Daoy (cell line): ENCODE data around the gene SUCO. TPM values are rescaled to one million over a fixed set of nuclear protein-coding genes. Genes with fewer than 3 reads are reported as not detected.
A peak's percentile ranks its signal among the peaks of the same experiment; 100 is the strongest.

Source experiments
- DNase-seq: peaks from one replicate; pipeline ENCODE4 v3.0.0-alpha.2; 2015; ENCODE audit warnings: low read depth
- total RNA-seq: library from RNA; depleted of rRNA; stranded (reverse); fragments of >200 nt; shearing (Covaris generic); gene quantifications from 2 replicates; pipeline ENCODE4 v1.2.3, GENCODE V29; 2014

SUCO gene
- total RNA-seq, 1 experiment from 2014 or later = 27.2 TPM

GRCh38 chr1:172517081-172517480, 15.9 kb upstream of the SUCO start:
- DNase-seq = no peak

GRCh38 chr1:172517545-172517944, 15.4 kb upstream of the SUCO start:
- DNase-seq = no peak

GRCh38 chr1:172529304-172529703, 3.6 kb upstream of the SUCO start:
- DNase-seq = no peak

- DNase-seq = no peak
These were observed 3.0 kb upstream of the SUCO start for GRCh38 chr1:172530000-172530399.

- DNase-seq = no peak
These were observed 1.4 kb upstream of the SUCO start for GRCh38 chr1:172531412-172532182.

DNA sequence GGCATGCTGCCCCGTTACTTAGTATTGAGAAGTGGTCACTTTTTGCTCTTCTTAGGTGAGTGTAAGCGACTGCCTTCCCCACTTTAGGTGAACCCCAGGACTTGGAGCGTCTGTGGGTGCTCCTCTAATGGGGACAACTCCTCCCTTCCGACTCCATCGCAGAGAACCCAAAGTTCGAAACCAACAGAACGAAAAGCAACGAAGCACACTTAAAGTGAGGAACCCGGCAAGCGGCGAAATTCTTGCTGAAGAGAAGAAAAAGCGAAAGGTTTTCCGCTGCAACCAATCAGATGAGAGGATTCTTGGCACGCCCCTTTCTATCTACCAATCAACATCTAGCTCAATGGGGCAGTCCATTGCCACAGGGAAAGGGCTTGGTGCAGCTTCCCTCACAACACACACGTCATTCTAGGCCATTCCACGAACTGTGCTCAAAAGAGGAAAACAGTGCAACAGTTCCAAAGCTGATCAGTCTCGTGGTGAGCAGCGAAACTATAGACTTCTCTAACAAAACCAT, 709 bp upstream of the SUCO start:
- peak; percentile 95 for DNase-seq

DNA sequence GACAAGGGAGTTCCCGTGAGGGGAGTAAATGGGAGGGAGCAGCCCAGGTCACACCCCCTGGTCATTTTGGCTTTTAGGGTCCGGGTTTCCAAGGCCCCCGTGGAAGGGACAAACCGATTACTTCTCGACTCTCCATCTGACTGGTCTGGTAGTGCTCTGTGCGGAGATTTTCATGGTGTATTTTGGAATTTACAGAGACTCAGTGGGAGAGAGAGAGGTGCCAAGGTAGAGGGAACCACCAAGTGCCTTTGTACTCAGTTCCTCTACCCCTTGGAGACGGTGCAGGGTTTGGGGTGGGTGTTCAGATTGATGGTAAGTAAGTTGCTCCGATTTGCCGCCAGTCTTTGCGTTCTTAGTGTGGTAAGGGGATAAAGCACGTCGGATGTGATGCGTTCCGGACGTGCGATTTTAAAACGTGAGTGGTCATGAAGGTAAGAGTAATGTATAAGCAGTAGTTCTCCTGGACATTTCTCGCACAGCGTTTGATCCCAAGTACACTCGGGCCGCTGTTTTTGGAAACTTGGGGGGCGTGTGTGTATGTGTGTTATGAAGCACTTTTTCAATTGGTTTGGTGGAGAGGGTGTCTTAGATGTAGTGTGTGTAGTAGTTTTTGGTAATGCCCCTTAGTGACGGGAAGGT, 682 bp downstream of the SUCO start:
- peak; percentile 30 for DNase-seq

DNA sequence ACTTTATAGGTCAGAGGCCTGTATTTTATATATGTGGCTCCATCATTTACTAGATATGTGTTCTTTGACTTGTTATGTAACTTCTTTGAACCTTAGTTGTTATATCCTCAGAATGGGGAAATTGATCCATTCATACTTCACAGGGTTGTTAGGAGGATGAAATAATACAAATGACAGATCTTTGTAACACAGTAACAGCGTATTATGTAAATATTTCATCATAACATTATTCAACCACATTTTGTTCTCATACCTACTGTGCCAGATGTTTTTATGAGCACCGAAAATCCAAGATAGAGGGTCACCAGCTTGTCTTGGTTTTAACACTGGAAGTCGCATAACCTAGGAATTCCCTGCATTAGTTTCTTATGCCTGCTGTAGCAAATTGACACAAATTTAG, 3.3 kb downstream of the SUCO start:
- no peak for DNase-seq

DNA sequence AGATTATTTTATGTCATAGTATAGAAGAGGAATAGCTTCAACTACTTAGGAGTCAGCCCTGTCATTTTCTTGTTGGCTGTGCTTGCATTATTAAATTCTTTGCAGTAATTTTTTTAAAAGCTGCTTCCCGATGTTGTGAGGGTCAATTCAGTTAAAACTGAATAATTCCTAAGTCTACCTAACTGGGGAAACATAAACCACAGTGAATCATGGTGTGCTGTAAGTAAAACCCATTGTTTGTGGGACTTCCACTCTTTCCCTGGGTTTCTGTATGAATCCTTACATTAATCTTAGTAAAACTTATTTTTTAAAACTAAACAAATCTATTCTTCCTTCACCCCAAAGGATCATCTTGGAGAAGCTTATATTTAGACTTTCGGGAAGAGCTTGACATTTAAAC, 4.4 kb downstream of the SUCO start:
- DNase-seq = peak; percentile 13

DNA sequence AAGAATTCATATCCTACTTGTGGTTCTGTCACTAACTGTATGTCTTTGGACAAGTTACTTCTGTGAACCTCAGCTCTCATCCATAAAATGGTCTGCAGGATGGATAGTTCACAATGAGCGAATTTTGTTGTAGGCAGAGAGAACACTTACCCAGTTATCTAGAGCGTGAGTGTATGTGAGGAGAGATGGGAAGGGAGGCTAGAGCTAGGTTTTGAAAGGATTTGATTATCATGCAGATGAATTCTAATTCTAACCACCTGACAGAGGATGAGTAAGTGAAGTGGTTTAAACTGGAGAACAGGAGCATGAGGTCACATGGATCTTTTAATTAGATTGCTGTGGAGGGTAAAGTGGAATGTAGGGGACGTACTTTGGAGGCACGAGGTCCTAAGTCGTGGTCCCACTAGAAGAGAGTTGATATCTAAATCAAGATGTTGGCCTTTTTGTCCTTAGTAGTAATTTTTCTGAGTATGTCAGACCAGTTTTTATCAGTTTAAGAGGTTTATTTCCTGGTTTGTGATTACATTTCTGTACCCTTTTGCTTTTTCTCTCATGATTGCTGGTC, 5.0 kb downstream of the SUCO start:
- no peak for DNase-seq

DNA sequence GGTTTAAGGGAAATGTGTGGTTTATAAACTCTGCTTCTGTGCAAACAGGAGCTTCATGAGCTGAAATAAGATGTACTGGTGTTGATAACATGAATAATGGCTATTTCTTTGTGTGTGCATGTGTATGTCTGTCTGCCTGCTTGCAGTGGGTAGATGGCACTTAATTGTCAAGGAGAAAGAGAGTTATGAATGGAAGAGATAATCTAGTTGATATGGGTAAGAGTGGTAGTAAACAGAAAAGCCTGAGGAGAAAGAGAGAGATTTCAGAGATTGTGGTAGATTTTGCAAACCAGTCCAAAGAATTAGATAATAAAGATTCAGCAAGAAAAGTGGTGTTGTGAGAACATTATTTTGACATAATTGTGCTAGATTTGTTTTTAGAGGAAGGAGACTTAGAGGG, 7.7 kb downstream of the SUCO start:
- DNase-seq = no peak

GRCh38 chr1:172544481-172545104, 11.6 kb downstream of the SUCO start:
- no peak for DNase-seq

- DNase-seq = no peak
These were observed 12.6 kb downstream of the SUCO start for GRCh38 chr1:172545396-172546004.

GRCh38 chr1:172547071-172547470, 14.1 kb downstream of the SUCO start:
- no peak for DNase-seq

GRCh38 chr1:172549621-172550280, 16.8 kb downstream of the SUCO start:
- DNase-seq = no peak

- no peak for DNase-seq
These were observed 18.3 kb downstream of the SUCO start for GRCh38 chr1:172551279-172551678.

GRCh38 chr1:172554915-172555314, 22.0 kb downstream of the SUCO start:
- DNase-seq = no peak

GRCh38 chr1:172556461-172556860, 23.5 kb downstream of the SUCO start:
- no peak for DNase-seq

- no peak for DNase-seq
These were observed 24.3 kb downstream of the SUCO start for GRCh38 chr1:172557270-172557669.

DNA sequence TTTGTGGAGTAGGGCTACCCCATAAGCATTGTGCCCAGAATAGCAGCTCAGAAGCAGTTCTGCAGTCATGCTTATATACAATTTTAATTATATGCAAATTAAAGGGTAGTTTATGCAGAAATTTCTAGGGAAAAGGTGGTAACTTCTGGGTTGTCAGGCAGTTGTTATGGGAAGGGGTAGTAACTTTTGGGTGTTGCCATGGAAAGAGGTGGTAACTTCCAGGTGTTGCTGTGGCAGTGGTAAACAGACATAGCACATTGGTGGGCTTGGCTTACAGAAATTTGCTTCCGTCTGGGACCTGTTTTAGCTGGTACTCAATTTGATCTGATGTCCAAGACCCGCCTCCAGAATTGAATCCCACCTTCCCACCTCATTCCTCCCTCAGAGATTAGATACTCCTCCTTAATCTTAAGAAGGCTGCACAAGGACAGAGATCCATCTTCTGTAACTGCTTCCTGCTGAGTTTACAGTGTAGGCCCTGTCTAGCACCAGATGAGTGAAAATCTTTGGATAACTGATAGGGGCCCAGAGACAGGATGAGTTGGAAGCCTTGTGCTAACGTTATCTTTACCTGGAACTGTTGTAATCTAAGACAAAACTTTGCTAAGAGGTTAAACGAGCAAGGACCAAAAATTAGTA, 26.7 kb downstream of the SUCO start:
- no peak for DNase-seq

DNA sequence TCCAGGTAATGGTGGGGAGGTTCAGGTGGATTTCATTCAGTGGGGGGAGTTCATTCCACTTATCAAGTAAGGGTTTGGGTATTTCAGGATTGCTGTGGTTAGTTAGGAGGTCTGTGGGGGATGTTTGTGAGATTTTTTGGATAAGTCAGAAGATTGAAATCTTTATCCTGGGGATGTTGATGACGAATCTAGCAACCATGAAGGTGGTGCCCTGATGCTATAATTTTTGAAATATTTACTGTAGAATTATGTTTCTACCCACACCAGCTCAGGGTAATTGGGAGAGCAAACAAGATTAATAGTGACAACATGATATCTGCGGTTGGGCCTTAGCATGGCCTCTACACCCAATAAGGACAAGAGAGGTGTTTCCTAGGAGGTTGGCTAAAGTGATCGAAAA, 28.3 kb downstream of the SUCO start:
- DNase-seq = no peak
